Measurements from ENCODE around the gene FKBP15.
A peak's percentile ranks its signal among the peaks of the same experiment; 100 is the strongest.
"Not testable (repeated sequence)": the region's sequence is repeated elsewhere in the genome, so short reads cannot be mapped to it uniquely, and the experiment has no call there.

Gene FKBP15, protein sequence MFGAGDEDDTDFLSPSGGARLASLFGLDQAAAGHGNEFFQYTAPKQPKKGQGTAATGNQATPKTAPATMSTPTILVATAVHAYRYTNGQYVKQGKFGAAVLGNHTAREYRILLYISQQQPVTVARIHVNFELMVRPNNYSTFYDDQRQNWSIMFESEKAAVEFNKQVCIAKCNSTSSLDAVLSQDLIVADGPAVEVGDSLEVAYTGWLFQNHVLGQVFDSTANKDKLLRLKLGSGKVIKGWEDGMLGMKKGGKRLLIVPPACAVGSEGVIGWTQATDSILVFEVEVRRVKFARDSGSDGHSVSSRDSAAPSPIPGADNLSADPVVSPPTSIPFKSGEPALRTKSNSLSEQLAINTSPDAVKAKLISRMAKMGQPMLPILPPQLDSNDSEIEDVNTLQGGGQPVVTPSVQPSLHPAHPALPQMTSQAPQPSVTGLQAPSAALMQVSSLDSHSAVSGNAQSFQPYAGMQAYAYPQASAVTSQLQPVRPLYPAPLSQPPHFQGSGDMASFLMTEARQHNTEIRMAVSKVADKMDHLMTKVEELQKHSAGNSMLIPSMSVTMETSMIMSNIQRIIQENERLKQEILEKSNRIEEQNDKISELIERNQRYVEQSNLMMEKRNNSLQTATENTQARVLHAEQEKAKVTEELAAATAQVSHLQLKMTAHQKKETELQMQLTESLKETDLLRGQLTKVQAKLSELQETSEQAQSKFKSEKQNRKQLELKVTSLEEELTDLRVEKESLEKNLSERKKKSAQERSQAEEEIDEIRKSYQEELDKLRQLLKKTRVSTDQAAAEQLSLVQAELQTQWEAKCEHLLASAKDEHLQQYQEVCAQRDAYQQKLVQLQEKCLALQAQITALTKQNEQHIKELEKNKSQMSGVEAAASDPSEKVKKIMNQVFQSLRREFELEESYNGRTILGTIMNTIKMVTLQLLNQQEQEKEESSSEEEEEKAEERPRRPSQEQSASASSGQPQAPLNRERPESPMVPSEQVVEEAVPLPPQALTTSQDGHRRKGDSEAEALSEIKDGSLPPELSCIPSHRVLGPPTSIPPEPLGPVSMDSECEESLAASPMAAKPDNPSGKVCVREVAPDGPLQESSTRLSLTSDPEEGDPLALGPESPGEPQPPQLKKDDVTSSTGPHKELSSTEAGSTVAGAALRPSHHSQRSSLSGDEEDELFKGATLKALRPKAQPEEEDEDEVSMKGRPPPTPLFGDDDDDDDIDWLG

GRCh38 chr9:113221003-113221799 lies at the start of gene FKBP15, which contains the start of gene SLC31A1:
Gene FKBP15 (minus strand): TSS chr9:113221277. CDS start chr9:113221243, 34 bp downstream.
Gene SLC31A1 (plus strand): TSS chr9:113221544. CDS start chr9:113256149, 34,605 bp downstream.
- Mint-ChIP-seq H3K36me3 (ENCODE audit: low read depth) (peaks cover 8% of the 10 kb centered on the region), H3K27me3 (ENCODE audit: low read depth) (no peaks in the 10 kb centered on the region), H3K9me3 (no peaks in the 10 kb centered on the region), H3K27ac (peak within 1 kb of the TSS; percentile 80), H3K4me1 (ENCODE audit: low read depth) (peaks cover 35% of the 10 kb centered on the region), H3K4me3 (peak within 1 kb of the TSS; percentile 95)

GRCh38 chr9:113269871-113270270 lies 48.8 kb upstream of the FKBP15 start:
- Mint-ChIP-seq H3K27ac (peak overlapping the region; percentile 16), H3K4me3 (no peak overlapping the region), H3K36me3 (ENCODE audit: low read depth) (peaks cover 27% of the 10 kb centered on the region), H3K27me3 (ENCODE audit: low read depth) (no peaks in the 10 kb centered on the region), H3K9me3 (no peaks in the 10 kb centered on the region), H3K4me1 (ENCODE audit: low read depth) (peaks cover 8% of the 10 kb centered on the region)

DNA sequence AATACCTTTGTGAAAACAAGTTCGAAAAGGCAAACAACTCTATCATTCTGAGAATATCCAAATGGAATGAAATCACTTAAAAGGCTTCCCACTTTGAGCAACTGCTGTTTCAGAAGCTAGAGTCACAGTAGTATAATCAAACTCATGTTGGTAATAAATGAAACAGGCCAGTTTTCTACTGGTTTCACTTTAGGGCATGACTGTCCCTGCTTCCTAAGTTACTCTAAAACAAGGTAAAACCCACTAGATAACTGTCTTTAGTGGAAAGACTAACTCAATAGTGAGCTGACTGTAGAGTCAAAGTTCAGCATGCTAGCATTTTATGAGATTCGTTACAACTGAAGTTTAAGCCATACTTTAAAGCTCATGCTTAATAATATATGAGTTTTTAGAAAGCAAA lies 48.3 kb upstream of the FKBP15 start:
- Mint-ChIP-seq H3K27ac (no peak overlapping the region), H3K4me1 (ENCODE audit: low read depth) (peaks cover 8% of the 10 kb centered on the region), H3K36me3 (ENCODE audit: low read depth) (peaks cover 29% of the 10 kb centered on the region), H3K27me3 (ENCODE audit: low read depth) (no peaks in the 10 kb centered on the region), H3K4me3 (no peak overlapping the region), H3K9me3 (no peaks in the 10 kb centered on the region)

DNA sequence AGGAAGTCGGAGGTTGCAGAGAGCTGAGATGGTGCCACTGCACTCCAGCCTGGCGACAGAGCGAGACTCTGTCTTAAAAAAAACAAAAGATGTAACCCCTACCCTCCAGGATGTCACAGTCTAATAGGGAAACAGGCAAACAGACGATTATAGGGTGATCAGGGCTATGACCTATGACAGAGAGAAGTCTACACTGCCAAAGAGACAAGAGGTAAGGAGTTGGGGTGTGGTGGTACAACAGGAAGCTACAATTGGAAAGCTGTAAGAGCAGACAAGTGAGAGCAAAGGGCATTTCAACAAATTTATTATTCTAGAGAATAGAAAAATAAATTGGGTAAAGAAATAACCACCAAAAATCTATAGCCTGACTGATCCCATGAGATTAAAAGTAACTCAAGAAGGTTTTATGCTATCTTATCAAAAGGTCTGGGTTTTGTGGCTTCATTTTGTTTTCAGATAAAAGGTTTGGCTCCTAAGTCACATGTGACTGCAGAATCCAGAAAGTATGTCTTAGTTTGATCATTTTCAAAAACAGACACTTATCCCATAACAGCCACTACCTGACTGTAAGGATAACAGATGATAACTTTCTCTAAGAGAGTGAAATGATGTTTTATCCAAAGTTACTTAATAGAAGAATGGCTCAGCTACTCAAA lies 47.0 kb upstream of the FKBP15 start:
- Mint-ChIP-seq H3K36me3 (ENCODE audit: low read depth) (peaks cover 26% of the 10 kb centered on the region), H3K4me3 (no peak overlapping the region), H3K9me3 (no peaks in the 10 kb centered on the region), H3K4me1 (ENCODE audit: low read depth) (peaks cover 8% of the 10 kb centered on the region), H3K27ac (no peak overlapping the region), H3K27me3 (ENCODE audit: low read depth) (no peaks in the 10 kb centered on the region)

GRCh38 chr9:113266174-113266573 lies 45.1 kb upstream of the FKBP15 start:
- Mint-ChIP-seq H3K36me3 (ENCODE audit: low read depth) (peaks cover 27% of the 10 kb centered on the region), H3K9me3 (no peaks in the 10 kb centered on the region), H3K4me3 (no peak overlapping the region), H3K4me1 (ENCODE audit: low read depth) (peaks cover 8% of the 10 kb centered on the region), H3K27ac (no peak overlapping the region), H3K27me3 (ENCODE audit: low read depth) (no peaks in the 10 kb centered on the region)

DNA sequence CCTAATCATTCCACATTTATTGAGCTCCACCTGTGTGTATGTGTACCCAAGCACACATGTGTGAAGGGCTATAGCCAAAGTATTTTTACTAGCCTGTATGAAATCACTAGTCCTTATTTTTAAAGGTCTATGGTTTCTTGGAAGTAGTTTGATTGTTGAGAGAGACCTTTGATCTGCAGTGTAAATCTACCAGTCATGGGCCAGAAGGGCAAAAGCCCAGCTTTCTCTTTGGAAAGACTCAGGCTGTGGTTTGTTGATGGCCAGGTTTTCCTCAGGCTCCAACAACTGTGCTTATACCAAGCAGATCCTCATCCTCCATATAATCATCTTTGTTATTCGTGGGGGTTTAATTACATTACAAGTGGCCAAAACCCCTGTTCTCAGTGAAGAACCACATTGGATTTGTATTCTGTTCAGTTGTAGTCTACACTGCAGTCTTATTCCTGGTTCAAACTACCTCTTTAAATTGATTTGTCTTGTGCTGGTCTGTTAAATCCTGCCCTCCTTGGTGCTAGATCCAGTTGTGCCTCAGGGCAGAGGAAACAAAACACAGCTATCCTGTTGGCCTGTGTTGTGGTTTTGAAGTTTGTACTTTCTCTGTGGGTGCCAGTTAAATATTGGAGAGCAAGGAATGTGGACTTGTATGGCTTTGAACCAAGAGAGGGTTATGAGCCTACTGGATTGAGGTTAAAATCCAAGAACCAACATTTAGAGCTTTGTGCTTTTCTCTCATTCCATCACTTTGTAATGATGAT lies 41.0 kb upstream of the FKBP15 start:
- Mint-ChIP-seq H3K27ac (no peak overlapping the region), H3K27me3 (ENCODE audit: low read depth) (no peaks in the 10 kb centered on the region), H3K4me3 (no peak overlapping the region), H3K36me3 (ENCODE audit: low read depth) (peaks cover 31% of the 10 kb centered on the region), H3K9me3 (no peaks in the 10 kb centered on the region), H3K4me1 (ENCODE audit: low read depth) (no peaks in the 10 kb centered on the region)

GRCh38 chr9:113258282-113258681 lies 37.2 kb upstream of the FKBP15 start:
- H3K27ac Mint-ChIP-seq: no peak overlapping the region
- H3K36me3 Mint-ChIP-seq (ENCODE audit: low read depth): peaks cover 24% of the 10 kb centered on the region
- H3K4me1 Mint-ChIP-seq (ENCODE audit: low read depth): no peaks in the 10 kb centered on the region
- H3K27me3 Mint-ChIP-seq (ENCODE audit: low read depth): no peaks in the 10 kb centered on the region
- no peaks in the 10 kb centered on the region for H3K9me3 Mint-ChIP-seq
- no peak overlapping the region for H3K4me3 Mint-ChIP-seq

- Mint-ChIP-seq H3K9me3 (no peaks in the 10 kb centered on the region), H3K27ac (no peak overlapping the region), H3K27me3 (ENCODE audit: low read depth) (no peaks in the 10 kb centered on the region), H3K4me1 (ENCODE audit: low read depth) (no peaks in the 10 kb centered on the region), H3K4me3 (no peak overlapping the region), H3K36me3 (ENCODE audit: low read depth) (peaks cover 27% of the 10 kb centered on the region)
Observed at GRCh38 chr9:113257863-113258262, 36.8 kb upstream of the FKBP15 start.

- Mint-ChIP-seq H3K36me3 (ENCODE audit: low read depth) (peaks cover 18% of the 10 kb centered on the region), H3K4me1 (ENCODE audit: low read depth) (no peaks in the 10 kb centered on the region), H3K27me3 (ENCODE audit: low read depth) (no peaks in the 10 kb centered on the region), H3K9me3 (peaks cover 3% of the 10 kb centered on the region), H3K27ac (no peak overlapping the region), H3K4me3 (no peak overlapping the region)
Observed at GRCh38 chr9:113255438-113255837, 34.4 kb upstream of the FKBP15 start.

GRCh38 chr9:113254991-113255390 lies 33.9 kb upstream of the FKBP15 start:
- Mint-ChIP-seq H3K36me3 (ENCODE audit: low read depth) (peaks cover 13% of the 10 kb centered on the region), H3K4me1 (ENCODE audit: low read depth) (no peaks in the 10 kb centered on the region), H3K4me3 (no peak overlapping the region), H3K9me3 (peaks cover 3% of the 10 kb centered on the region), H3K27ac (no peak overlapping the region), H3K27me3 (ENCODE audit: low read depth) (no peaks in the 10 kb centered on the region)

DNA sequence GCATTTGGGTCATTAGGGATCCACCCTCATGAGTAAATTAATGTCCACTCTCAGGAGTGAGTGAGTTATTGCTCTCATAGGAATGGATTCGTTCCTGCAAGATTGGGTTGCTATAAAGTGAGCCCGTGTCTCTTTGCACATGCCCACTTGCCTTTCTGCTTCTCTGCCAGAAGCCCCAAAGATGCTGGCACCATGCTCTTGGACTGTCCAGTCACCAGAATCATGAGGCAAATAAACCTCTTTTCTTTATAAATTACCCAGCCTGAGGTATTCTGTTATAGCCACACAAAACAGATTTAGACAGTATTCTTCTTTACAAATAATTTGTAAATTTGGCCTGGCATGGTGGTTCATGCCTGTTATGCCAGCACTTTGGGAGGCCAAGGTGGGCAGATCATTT lies 29.7 kb upstream of the FKBP15 start:
- peaks cover 6% of the 10 kb centered on the region for H3K36me3 Mint-ChIP-seq (ENCODE audit: low read depth)
- no peak overlapping the region for H3K27ac Mint-ChIP-seq
- peaks cover 6% of the 10 kb centered on the region for H3K9me3 Mint-ChIP-seq
- H3K27me3 Mint-ChIP-seq (ENCODE audit: low read depth): no peaks in the 10 kb centered on the region
- H3K4me1 Mint-ChIP-seq (ENCODE audit: low read depth): no peaks in the 10 kb centered on the region
- no peak overlapping the region for H3K4me3 Mint-ChIP-seq

- not testable (repeated sequence) for H3K4me1 Mint-ChIP-seq (ENCODE audit: low read depth); H3K9me3 Mint-ChIP-seq; H3K27me3 Mint-ChIP-seq (ENCODE audit: low read depth); H3K4me3 Mint-ChIP-seq; H3K27ac Mint-ChIP-seq; H3K36me3 Mint-ChIP-seq (ENCODE audit: low read depth)
Observed at GRCh38 chr9:113249661-113250060, 28.6 kb upstream of the FKBP15 start.

- Mint-ChIP-seq H3K4me1 (ENCODE audit: low read depth) (no peaks in the 10 kb centered on the region), H3K4me3 (no peak overlapping the region), H3K27me3 (ENCODE audit: low read depth) (no peaks in the 10 kb centered on the region), H3K9me3 (peaks cover 6% of the 10 kb centered on the region), H3K36me3 (ENCODE audit: low read depth) (peaks cover 4% of the 10 kb centered on the region), H3K27ac (no peak overlapping the region)
Observed at GRCh38 chr9:113247640-113248039, 26.6 kb upstream of the FKBP15 start.
